ENCODE results near the gene SFI1. TPM values are rescaled to one million over a fixed set of nuclear protein-coding genes. Genes with fewer than 3 reads are reported as not detected.
A peak's percentile ranks its signal among the peaks of the same experiment; 100 is the strongest.

SFI1 gene
- polyA plus RNA-seq (2013, experiment 1 of 2), result 11.2 TPM
- 11.2 TPM for polyA plus RNA-seq (2013, experiment 2 of 2)

- H3K27ac ChIP-seq (ENCODE audit: low read depth, low read length), result peak within 1 kb of the TSS; percentile 20; the same call in 1 of the 2 replicates
Measured at GRCh38 chr22:31496007-31496734, at the start of gene SFI1. TSS of gene SFI1 (plus strand) at chr22:31496536. CDS start at chr22:31508285, 11,749 bp downstream.

GRCh38 chr22:31446767-31447166 lies 49.6 kb upstream of the SFI1 start:
- Histone ChIP-seq H3K36me3 (ENCODE audit: insufficient read depth, low read length) (peaks cover 72% of the 10 kb centered on the region), H3K4me3 (ENCODE audit: low read length) (no peak overlapping the region)

More at GRCh38 chr22:31496007-31496734, at the start of gene SFI1:
- Histone ChIP-seq H3K4me3 (ENCODE audit: low read length) (peak within 1 kb of the TSS; percentile 89), H3K27me3 (ENCODE audit: insufficient read depth, low read length) (peaks cover 7% of the 10 kb centered on the region; the same call in 1 of the 2 replicates), H3K36me3 (ENCODE audit: insufficient read depth, low read length) (no peaks in the 10 kb centered on the region), H3K9me3 (ENCODE audit: insufficient read depth, low read depth, low read length) (peaks cover 3% of the 10 kb centered on the region), H3K4me1 (ENCODE audit: insufficient read depth, low read length) (peaks cover 10% of the 10 kb centered on the region), H3K9ac (ENCODE audit: low read depth, low read length) (peak within 1 kb of the TSS; percentile 74)
- under 1% methylated on average over 70 of the region's 70 CpGs for WGBS

GRCh38 chr22:31447337-31447736 lies 49.0 kb upstream of the SFI1 start:
- H3K27me3 ChIP-seq (ENCODE audit: insufficient read depth, low read length), result no peaks in the 10 kb centered on the region
- WGBS, result 97% methylated on average over 3 of the region's 3 CpGs
- no peaks in the 10 kb centered on the region for H3K9me3 ChIP-seq (ENCODE audit: insufficient read depth, low read depth, low read length)
- no peak overlapping the region for H3K4me3 ChIP-seq (ENCODE audit: low read length)
- H3K36me3 ChIP-seq (ENCODE audit: insufficient read depth, low read length), result peaks cover 70% of the 10 kb centered on the region
- no peak overlapping the region for H3K9ac ChIP-seq (ENCODE audit: low read depth, low read length)
- H3K4me1 ChIP-seq (ENCODE audit: insufficient read depth, low read length), result no peaks in the 10 kb centered on the region
- no peak overlapping the region for H3K27ac ChIP-seq (ENCODE audit: low read depth, low read length)

More at GRCh38 chr22:31446767-31447166, 49.6 kb upstream of the SFI1 start:
- H3K9ac ChIP-seq (ENCODE audit: low read depth, low read length), result no peak overlapping the region
- H3K27ac ChIP-seq (ENCODE audit: low read depth, low read length), result no peak overlapping the region
- no peaks in the 10 kb centered on the region for H3K9me3 ChIP-seq (ENCODE audit: insufficient read depth, low read depth, low read length)
- no peaks in the 10 kb centered on the region for H3K27me3 ChIP-seq (ENCODE audit: insufficient read depth, low read length)
- whole genome bisulfite sequencing, result 97% methylated on average over 1 of the region's 2 CpGs
- no peaks in the 10 kb centered on the region for H3K4me1 ChIP-seq (ENCODE audit: insufficient read depth, low read length)

GRCh38 chr22:31448382-31448781 lies 48.0 kb upstream of the SFI1 start:
- Histone ChIP-seq H3K27me3 (ENCODE audit: insufficient read depth, low read length) (no peaks in the 10 kb centered on the region), H3K36me3 (ENCODE audit: insufficient read depth, low read length) (peaks cover 74% of the 10 kb centered on the region)
- 89% methylated on average over 2 of the region's 2 CpGs for WGBS

GRCh38 chr22:31449506-31449905 lies 46.8 kb upstream of the SFI1 start:
- WGBS, result 88% methylated on average over 4 of the region's 4 CpGs
- Histone ChIP-seq H3K4me1 (ENCODE audit: insufficient read depth, low read length) (no peaks in the 10 kb centered on the region), H3K27me3 (ENCODE audit: insufficient read depth, low read length) (no peaks in the 10 kb centered on the region), H3K4me3 (ENCODE audit: low read length) (no peak overlapping the region), H3K27ac (ENCODE audit: low read depth, low read length) (no peak overlapping the region), H3K36me3 (ENCODE audit: insufficient read depth, low read length) (peaks cover 75% of the 10 kb centered on the region), H3K9me3 (ENCODE audit: insufficient read depth, low read depth, low read length) (no peaks in the 10 kb centered on the region), H3K9ac (ENCODE audit: low read depth, low read length) (no peak overlapping the region)

More at GRCh38 chr22:31448382-31448781, 48.0 kb upstream of the SFI1 start:
- Histone ChIP-seq H3K4me1 (ENCODE audit: insufficient read depth, low read length) (no peaks in the 10 kb centered on the region), H3K4me3 (ENCODE audit: low read length) (no peak overlapping the region), H3K9ac (ENCODE audit: low read depth, low read length) (no peak overlapping the region), H3K9me3 (ENCODE audit: insufficient read depth, low read depth, low read length) (no peaks in the 10 kb centered on the region), H3K27ac (ENCODE audit: low read depth, low read length) (no peak overlapping the region)

- Histone ChIP-seq H3K4me1 (ENCODE audit: insufficient read depth, low read length) (no peaks in the 10 kb centered on the region), H3K36me3 (ENCODE audit: insufficient read depth, low read length) (peaks cover 69% of the 10 kb centered on the region), H3K9me3 (ENCODE audit: insufficient read depth, low read depth, low read length) (no peaks in the 10 kb centered on the region), H3K4me3 (ENCODE audit: low read length) (no peak overlapping the region), H3K9ac (ENCODE audit: low read depth, low read length) (no peak overlapping the region), H3K27me3 (ENCODE audit: insufficient read depth, low read length) (no peaks in the 10 kb centered on the region), H3K27ac (ENCODE audit: low read depth, low read length) (no peak overlapping the region)
- WGBS, result 90% methylated on average over 5 of the region's 5 CpGs
Measured at GRCh38 chr22:31451709-31452571, 44.4 kb upstream of the SFI1 start.

GRCh38 chr22:31461699-31462098 lies 34.6 kb upstream of the SFI1 start:
- Histone ChIP-seq H3K36me3 (ENCODE audit: insufficient read depth, low read length) (peaks cover 82% of the 10 kb centered on the region), H3K4me3 (ENCODE audit: low read length) (no peak overlapping the region), H3K9me3 (ENCODE audit: insufficient read depth, low read depth, low read length) (no peaks in the 10 kb centered on the region), H3K27ac (ENCODE audit: low read depth, low read length) (no peak overlapping the region), H3K27me3 (ENCODE audit: insufficient read depth, low read length) (no peaks in the 10 kb centered on the region), H3K4me1 (ENCODE audit: insufficient read depth, low read length) (no peaks in the 10 kb centered on the region), H3K9ac (ENCODE audit: low read depth, low read length) (no peak overlapping the region)
- 90% methylated on average over 3 of the region's 3 CpGs for WGBS

- H3K4me1 ChIP-seq (ENCODE audit: insufficient read depth, low read length), result no peaks in the 10 kb centered on the region
- 91% methylated on average over 2 of the region's 2 CpGs for WGBS
- no peaks in the 10 kb centered on the region for H3K9me3 ChIP-seq (ENCODE audit: insufficient read depth, low read depth, low read length)
- peaks cover 75% of the 10 kb centered on the region for H3K36me3 ChIP-seq (ENCODE audit: insufficient read depth, low read length)
- no peak overlapping the region for H3K9ac ChIP-seq (ENCODE audit: low read depth, low read length)
- H3K27ac ChIP-seq (ENCODE audit: low read depth, low read length), result no peak overlapping the region
- H3K4me3 ChIP-seq (ENCODE audit: low read length), result no peak overlapping the region
- H3K27me3 ChIP-seq (ENCODE audit: insufficient read depth, low read length), result no peaks in the 10 kb centered on the region
Measured at GRCh38 chr22:31465307-31465706, 31.0 kb upstream of the SFI1 start.

- whole genome bisulfite sequencing, result 92% methylated on average over 1 of the region's 2 CpGs
- Histone ChIP-seq H3K4me1 (ENCODE audit: insufficient read depth, low read length) (no peaks in the 10 kb centered on the region), H3K9ac (ENCODE audit: low read depth, low read length) (no peak overlapping the region), H3K9me3 (ENCODE audit: insufficient read depth, low read depth, low read length) (no peaks in the 10 kb centered on the region), H3K27me3 (ENCODE audit: insufficient read depth, low read length) (no peaks in the 10 kb centered on the region), H3K36me3 (ENCODE audit: insufficient read depth, low read length) (peaks cover 57% of the 10 kb centered on the region), H3K27ac (ENCODE audit: low read depth, low read length) (no peak overlapping the region), H3K4me3 (ENCODE audit: low read length) (no peak overlapping the region)
Measured at GRCh38 chr22:31474743-31475142, 21.6 kb upstream of the SFI1 start.

GRCh38 chr22:31475800-31476199 lies 20.5 kb upstream of the SFI1 start:
- H3K36me3 ChIP-seq (ENCODE audit: insufficient read depth, low read length), result peaks cover 63% of the 10 kb centered on the region
- no peak overlapping the region for H3K27ac ChIP-seq (ENCODE audit: low read depth, low read length)
- H3K4me3 ChIP-seq (ENCODE audit: low read length), result no peak overlapping the region
- WGBS, result 98% methylated on average over 3 of the region's 3 CpGs
- H3K27me3 ChIP-seq (ENCODE audit: insufficient read depth, low read length), result no peaks in the 10 kb centered on the region
- H3K4me1 ChIP-seq (ENCODE audit: insufficient read depth, low read length), result no peaks in the 10 kb centered on the region
- H3K9ac ChIP-seq (ENCODE audit: low read depth, low read length), result no peak overlapping the region
- no peaks in the 10 kb centered on the region for H3K9me3 ChIP-seq (ENCODE audit: insufficient read depth, low read depth, low read length)

- no peaks in the 10 kb centered on the region for H3K4me1 ChIP-seq (ENCODE audit: insufficient read depth, low read length)
- H3K9me3 ChIP-seq (ENCODE audit: insufficient read depth, low read depth, low read length), result no peaks in the 10 kb centered on the region
- H3K27ac ChIP-seq (ENCODE audit: low read depth, low read length), result no peak overlapping the region
- peaks cover 67% of the 10 kb centered on the region for H3K36me3 ChIP-seq (ENCODE audit: insufficient read depth, low read length)
- 94% methylated on average over 3 of the region's 4 CpGs for WGBS
- no peak overlapping the region for H3K4me3 ChIP-seq (ENCODE audit: low read length)
- no peaks in the 10 kb centered on the region for H3K27me3 ChIP-seq (ENCODE audit: insufficient read depth, low read length)
- H3K9ac ChIP-seq (ENCODE audit: low read depth, low read length), result no peak overlapping the region
Measured at GRCh38 chr22:31477329-31477728, 19.0 kb upstream of the SFI1 start.

Data from HUES64 (cell line).